Skeletal muscle cell (primary cell): ENCODE data around the gene ITK.

Experiments
- DNase-seq: peaks from one replicate; pipeline ENCODE4 v3.0.0-alpha.2; 2010; ENCODE audit warnings: low read depth
- H3K4me3 ChIP-seq: 2 replicates; pipeline ENCODE4 v1.5.1; 2011; ENCODE audit warnings: low read depth, mild to moderate bottlenecking, control low read depth, low read length, moderate library complexity

Gene ITK

DNA sequence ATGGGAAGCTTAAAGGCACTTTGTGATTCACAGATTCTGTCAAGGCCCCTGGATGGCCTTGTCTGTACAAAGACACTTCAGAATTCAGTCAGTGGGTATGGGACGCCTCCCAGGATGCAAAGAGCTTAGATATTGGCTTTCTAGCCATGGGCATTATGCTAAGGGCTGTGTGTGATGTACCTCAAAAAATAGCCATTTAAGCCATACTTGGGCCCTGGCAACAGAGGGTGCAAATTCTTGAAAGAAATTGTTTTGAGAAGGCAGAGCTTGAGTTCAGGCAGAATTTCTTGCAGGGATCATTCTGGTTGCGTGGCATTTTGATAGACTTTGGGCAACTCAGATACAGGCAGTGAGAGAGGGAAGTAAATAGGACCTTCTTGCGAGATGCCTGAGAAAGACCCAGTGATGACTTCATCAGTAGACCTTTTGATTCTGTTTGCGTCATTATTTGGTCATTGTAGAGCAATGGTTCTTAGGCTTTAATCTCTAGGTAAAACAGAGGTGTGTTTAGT, 89.2 kb downstream of the ITK start:
- DNase-seq = no peak
- H3K4me3 ChIP-seq = no peak overlapping the region

DNA sequence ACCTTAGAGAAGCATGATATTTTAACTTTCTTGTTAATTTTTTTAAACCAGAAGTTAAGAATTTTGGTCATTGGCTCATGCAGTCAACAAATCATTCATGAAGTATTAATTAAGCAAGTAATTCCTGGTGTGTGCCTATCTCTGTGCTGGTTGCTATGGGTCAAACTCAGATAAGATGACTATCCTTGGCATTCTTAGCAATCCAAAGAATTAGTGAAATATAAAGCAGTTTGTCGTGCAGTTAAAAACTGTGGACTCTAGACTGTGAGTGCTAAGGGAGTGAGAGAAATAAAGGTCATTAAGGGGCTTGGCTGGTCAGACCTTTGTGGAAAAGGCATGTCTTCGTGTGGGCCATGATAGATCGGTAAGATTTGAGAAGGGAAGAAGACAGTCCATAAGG, 90.1 kb downstream of the ITK start:
- no peak for DNase-seq
- H3K4me3 ChIP-seq = no peak overlapping the region

DNA sequence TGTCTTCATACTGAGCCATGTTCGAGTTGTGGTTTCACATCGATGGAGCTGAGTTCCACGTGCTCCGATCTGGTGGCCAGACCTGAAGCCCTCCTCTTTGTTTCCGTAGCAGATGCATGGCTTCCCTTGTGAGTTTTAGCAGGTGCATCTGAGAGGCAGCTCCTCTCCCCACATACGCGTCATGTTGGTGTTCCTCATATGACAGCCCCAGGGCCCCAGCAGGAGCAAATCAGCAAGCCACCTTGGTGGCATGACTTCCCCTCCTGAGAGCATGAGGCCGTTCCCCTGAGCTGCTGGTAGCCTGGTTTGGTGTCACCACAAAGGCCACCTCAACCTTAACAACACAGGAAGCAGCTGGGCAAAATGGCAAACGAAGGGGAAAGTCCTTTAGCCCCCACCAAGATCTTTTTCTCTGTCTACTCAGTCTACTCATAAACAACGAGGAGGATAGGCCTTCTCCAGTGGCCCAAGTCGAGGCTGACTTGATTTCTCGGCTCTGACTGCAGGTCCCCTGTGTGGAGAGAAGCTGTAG, 91.2 kb downstream of the ITK start:
- DNase-seq = no peak
- H3K4me3 ChIP-seq = no peak overlapping the region

DNA sequence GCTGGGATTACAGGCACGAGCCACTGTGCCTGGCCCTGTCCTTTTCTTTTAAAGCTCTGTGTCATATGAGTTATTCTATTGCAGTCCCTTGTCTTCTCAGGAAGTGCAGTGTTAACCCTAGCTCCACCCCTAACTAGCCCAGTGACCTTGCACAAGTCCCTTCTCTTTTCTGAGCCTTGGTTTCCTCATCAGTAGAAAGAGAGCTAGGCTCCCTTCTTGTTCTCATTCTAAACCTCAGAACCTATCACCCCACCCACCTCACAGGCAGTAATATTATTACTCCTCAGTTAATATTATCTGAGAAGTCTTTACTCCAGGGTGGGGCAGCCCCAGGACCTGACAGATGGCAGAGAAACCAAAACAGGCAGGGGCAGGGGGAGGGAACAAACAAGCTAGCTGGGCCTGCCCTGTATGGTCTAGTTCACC, 92.5 kb downstream of the ITK start:
- DNase-seq = no peak
- no peak overlapping the region for H3K4me3 ChIP-seq

DNA sequence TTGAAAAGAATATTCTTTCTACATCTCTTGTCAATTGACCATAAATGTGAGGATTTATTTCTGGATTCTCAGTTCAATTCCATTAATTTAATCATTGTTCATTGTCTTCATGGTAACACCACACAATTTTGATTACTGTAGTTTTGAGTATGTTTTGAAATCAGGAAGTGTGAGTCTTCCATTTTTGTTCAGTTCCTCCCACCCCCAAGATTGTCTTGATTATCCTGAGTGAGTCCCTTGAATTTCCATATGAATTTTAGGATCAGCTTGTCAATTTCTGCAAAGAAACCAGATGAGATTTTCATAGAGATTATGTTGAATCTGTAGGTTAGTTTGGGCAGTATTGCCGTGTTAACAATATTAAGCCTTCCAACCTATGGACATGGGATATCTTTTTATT, 94.8 kb downstream of the ITK start:
- no peak overlapping the region for H3K4me3 ChIP-seq
- DNase-seq = no peak

DNA sequence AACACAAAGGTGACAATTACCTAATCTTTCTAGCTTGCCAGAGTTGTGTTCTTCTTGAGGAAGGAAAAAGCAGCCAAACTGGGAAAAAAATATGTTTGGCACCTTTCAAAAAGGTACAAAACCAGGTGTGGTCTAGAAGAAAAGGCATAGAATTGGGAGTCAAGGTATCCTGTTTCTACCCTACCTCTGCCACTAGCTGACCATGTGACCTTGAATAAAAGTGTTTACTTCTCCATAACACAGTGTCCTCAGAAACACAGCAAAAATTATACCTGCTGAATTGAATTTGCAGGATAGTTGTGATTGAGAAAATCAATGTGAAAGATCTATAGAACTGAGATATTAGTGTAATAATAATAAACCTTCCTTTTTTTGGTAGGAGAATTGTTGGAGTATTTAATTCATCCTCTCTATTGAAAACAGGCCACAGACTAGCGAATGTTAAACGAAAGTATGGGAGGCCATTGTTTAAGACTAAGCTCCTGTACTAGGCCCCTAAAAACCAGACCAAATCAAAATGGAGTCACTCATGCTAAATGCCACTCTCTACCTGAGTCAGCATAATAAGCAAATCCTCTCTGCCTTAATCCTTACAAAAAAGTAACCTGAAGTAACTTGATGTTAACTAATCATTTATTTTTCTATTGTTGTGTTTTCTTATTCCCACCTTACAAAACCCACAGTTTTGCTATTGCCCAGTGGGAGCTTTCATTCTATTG, 97.8 kb downstream of the ITK start:
- H3K4me3 ChIP-seq = no peak overlapping the region
- no peak for DNase-seq

DNA sequence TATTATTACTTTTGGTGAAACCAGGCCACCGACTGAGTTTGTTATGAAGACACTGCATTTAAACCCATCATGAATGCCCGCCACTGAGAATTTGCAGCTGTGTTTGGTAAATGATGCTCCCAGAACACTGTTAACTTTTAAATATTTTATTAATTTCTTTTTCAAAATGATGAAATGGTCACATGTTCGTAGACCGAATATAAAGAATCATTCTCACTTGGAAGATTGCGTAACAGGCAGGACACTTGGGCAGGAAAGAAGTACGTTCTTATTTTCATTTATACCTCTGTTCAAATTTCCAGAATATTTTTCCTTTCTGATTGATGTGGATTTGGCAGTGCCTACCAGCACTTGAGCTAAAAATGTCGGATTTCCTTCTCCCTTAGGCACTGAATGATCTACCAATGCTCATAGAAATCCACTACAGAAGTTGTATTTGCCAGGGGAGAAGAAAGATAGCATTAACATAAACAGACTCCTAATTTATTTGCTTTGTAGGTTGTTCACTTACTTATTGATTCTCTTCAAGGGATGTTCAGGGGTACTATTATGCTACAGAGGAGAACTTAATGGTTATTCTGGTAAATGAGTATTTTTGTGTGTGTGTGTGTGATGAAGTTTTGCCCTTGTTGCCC, 99.1 kb downstream of the ITK start:
- DNase-seq = no peak
- no peak overlapping the region for H3K4me3 ChIP-seq

DNA sequence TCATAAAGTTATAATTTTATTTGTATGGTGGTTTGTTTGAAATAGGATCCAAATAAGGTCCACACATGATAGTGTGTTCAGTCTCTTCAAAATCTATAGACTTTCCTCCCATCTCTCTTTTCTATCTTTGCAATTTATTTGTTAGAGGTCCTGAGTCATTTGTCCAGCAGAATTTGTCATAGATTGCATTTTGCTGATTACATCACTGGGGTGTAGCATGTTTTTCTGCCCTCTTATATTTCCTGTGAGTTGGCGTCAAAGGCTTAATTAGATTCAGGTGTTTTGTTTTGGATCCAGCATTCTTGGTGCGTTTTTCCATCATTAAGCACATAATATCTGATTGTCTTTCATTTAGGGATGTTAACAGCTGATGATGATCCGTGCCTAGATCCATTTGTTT, 100.3 kb downstream of the ITK start:
- DNase-seq = peak; percentile 31
- no peak overlapping the region for H3K4me3 ChIP-seq

DNA sequence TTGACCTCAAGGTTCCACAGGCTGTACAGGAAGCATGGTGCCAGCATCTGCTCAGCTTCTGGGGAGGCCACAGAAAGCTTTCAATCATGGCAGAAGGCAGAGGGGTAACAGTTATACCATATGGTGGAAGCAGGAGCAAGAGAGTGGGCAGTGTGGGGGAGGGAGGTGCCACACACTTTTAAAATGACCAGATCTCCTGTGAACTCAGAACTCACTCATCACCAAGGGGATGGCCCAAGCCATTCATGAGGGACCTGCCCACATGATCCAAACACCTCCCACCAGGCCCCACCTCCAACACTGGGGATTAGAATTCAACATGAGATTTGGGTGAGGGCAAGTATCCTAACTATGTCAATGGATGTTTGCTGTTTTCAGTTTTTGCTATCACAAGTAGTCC, 101.5 kb downstream of the ITK start:
- no peak overlapping the region for H3K4me3 ChIP-seq
- DNase-seq = no peak

DNA sequence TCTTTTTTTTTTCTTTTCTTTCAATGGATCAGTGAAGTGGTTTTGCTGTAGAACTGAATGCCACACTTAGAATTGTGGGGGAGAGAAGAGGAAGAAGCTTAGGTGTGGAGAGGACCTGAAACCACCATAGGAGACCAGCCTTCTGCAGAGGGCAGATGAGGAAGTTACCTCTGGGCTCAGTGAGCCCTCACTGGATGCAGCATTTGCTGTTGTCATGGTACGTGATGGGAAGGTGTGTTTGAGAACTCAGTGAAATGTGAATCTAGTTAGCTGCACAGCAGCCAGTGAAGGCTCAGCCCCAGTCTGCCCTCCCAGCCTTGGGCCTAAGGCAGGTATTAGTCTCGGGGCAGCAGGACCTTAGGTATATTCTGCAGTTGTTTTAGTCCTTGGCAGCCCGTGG, 102.8 kb downstream of the ITK start:
- no peak for DNase-seq
- H3K4me3 ChIP-seq = no peak overlapping the region

DNA sequence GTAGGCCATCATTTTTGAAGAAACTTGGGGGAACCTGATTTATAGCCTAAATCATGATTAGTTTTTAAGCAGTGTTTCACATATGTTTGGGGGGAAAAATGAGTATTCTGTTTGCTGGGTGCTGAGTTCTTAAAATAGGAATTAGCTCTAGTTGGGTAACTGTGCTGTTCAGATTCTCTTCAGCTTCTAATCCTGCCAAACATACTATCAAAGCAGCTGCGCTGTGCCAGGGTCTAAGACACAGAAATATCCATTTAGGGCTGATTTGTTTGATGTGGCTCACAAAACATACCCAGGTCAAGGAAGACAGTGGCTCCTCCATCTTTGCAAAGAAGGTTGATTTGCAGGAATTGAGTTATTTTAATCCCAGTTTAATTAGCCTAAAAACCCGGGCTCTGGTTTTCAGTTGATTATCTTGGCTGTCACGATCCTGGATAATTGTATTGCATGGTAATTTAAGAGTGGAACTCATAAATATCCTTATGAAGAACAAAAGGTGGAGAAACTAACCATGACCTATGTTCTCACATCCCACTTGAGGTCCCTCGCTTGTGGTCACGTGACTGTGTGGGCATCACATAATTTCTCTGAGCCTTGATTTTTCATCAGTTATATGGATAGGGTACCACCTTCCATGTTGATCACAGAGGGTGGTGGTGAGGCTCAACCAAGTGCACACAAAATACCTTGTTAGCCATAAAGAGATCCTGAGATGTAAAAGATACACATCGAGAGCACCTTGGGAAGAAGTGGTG, 104.0 kb downstream of the ITK start:
- no peak for DNase-seq
- H3K4me3 ChIP-seq = no peak overlapping the region

DNA sequence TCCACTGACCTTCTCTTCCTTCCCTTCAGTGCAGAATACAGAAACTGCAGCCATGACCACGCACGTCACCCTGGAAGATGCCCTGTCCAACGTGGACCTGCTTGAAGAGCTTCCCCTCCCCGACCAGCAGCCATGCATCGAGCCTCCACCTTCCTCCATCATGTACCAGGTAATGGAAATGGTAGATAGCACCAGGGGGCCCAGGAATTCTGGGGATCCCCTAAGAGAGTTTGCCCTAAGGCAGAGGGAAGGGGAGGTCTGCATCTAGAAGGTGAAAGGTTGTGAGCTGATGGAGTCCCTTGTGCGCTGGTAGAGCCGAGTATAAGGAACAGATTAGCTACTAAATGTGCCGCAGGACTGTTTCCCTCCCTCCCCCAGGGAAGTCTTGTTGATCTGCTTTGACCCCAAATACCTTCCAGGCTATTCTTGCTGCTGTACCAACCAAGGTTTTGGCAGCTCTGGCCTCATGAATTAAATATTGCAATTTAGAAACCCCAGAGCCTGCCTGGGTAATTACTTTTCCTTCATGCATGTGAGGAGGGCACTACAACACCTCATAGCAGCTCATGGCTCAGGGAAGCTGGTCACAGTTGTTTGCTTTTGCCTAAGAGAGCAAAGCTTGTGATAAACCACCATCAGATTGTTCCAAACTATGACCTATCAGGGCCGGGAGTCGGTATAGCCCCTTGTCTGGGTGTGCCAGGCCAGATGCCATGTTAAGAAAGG, 104.8 kb downstream of the ITK start:
- DNase-seq = no peak
- H3K4me3 ChIP-seq = no peak overlapping the region

DNA sequence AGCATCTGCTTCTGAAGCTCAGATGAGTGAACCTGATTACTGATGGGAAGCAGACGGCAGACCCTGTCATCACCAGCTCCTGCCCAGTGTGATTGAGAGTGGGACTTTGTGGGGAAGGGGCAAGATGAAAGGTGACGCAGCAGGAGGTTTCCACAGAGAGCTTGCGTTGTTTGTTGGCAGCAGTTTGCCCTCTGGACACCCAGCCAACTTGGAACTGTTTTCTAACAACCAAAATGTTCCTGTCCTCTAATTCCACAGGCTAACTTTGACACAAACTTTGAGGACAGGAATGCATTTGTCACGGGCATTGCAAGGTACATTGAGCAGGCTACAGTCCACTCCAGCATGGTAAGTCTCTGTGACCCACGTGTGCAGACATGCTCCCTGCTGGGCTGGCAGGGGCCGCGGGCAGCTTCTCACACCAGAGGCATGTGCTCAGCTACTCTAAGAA, 106.1 kb downstream of the ITK start:
- DNase-seq = no peak
- H3K4me3 ChIP-seq = no peak overlapping the region

DNA sequence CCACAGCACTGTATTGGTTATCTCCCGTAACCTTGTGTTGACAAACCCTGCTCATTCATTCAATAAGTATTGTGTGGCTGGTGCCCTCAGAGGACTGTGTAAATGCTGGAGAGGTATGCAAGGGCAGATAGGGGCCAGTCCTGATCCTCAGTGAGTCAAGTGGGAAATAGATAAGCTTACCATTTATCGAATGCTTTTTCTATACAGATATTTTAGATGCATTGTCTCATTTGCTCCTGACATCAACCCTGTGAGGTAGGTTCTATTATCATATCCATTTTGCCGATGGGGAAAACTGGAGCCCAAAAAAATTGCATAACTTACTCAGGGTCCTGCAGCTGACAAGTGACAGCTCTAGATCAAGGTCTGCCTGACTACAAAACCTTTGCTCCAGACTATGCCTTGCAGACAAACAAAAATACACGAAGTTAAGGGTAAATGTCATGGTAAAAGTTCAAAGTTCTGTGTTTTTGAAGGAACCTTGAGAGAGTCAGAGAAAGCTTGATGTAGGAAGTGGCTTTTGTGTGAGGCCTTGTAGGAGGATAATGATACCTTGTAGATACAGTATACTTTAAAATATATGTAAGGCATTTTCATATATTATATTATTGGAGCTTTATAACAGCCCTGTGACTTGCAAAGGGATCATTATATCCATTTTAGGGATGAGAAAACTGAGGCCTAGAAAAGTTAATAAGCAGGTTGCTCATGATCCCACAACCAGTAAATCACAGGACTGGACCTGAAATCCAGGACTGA, 107.9 kb downstream of the ITK start:
- no peak for DNase-seq
- H3K4me3 ChIP-seq = no peak overlapping the region

DNA sequence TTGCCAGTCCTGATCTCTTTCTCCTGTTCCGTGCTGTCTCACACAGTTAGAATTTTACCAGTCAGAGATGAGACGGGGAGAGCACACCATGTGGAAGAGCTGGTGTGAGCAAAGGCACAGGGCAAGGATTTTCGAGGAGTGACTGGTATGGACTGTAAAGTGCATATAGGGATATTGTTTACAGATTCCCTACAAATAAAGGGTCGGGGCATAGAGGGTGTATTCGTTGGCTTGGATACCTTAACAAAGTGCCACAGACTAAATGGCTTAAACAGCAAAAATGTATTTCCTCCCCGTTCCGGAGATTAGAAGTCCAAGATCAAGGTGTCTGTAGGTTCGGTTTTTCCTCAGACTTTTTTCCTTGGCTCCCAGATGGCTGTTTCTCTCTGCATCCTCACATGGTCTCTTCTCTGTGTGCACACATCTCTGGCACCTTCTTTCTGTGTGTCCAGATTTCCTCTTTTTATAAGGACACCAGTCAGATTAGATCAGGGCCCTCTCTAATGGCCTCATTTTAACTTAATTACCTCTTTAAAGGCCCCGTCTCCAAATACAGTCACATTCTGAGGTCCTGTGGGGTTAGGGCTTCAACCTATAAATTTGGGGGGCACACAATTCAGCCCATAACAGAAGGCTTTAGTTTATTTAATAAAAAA, 108.7 kb downstream of the ITK start:
- DNase-seq = no peak
- H3K4me3 ChIP-seq = no peak overlapping the region

DNA sequence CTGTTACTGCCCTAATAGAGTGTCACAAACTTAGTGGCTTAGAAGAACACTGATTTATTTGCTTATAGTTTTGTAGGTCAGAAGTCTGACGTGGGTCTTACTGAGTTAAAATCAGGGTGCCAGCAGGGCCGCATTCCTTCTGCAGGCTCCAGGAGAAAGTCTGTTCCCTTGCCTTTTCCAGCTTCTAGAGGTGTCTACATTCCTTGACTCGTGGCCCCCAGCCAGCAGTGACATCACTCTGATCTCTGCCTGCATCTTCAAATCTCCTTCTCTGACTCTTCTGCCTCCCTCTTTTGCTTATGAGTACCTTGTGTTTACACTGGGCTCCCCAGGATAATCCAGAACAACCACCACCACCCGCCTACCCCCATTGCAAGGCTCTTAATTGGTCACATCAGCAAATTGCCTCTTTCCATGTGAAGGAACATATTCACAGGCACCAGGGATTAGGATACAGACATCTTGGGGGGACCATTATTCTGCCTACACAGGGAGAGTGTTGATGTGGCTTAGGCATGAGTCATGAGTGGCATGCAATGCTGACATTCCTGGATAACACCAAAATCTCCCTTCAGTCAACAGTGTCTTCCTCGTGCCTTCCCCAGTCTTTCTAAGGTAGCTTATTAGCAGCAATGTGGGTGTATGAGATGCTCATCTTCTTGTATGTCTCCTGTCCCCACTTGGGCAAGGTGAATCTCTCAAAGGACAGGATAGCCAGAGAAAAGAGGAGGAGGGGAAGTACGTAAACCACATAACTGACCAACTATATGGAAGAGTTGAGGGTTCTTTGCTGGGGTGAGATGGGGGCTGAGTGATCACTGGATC, 109.7 kb downstream of the ITK start:
- DNase-seq = peak; percentile 32
- H3K4me3 ChIP-seq = no peak overlapping the region

DNA sequence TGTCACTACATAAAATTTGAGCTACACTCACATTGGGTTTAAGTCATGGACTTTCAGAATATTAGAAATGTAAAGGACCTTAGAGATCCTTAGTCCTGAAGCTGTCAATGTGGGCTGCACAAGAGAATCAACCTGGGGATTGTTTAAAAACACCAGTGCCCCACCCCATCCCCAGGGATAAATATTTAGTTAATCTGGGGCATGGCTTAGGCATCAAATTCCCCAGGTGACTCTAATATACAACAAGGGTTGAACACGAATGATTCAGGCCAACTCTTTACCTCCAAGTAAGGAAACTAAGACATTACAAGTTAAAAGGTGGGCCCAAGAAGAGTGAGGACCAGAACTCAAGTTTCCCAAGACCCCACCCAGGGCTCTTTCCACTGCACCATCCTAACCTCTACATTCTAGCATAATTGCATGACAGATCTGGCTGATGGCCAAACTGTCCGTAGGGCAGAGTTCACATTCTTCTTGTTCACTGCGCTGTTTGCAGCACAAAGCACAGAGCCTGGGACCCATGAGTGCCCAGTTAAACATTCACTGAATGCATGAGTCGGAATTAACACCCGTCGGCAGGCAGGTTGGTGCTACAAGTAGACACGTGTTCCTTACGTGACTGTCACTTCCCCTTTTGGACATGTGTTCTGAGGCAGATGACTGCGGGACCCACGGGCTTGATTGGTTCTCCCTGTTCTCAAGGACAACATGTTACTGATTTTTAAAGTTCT, 110.5 kb downstream of the ITK start:
- no peak for DNase-seq
- H3K4me3 ChIP-seq = no peak overlapping the region
